ENCODE results near the gene ZBTB24.
"Not testable (repeated sequence)": the region's sequence is repeated elsewhere in the genome, so short reads cannot be mapped to it uniquely, and the experiment has no call there.

ZBTB24 gene

GRCh38 chr6:109467696-109468095, 15.3 kb downstream of the ZBTB24 start:
- ATAC-seq (ENCODE audit: low read depth): no peak

GRCh38 chr6:109466212-109466923, 16.7 kb downstream of the ZBTB24 start:
- no peak overlapping the region for H3K4me3 ChIP-seq (ENCODE audit: severe bottlenecking)
- no peaks in the 10 kb centered on the region for H3K9me3 ChIP-seq (ENCODE audit: severe bottlenecking)
- TF ChIP-seq, protein P1, sequence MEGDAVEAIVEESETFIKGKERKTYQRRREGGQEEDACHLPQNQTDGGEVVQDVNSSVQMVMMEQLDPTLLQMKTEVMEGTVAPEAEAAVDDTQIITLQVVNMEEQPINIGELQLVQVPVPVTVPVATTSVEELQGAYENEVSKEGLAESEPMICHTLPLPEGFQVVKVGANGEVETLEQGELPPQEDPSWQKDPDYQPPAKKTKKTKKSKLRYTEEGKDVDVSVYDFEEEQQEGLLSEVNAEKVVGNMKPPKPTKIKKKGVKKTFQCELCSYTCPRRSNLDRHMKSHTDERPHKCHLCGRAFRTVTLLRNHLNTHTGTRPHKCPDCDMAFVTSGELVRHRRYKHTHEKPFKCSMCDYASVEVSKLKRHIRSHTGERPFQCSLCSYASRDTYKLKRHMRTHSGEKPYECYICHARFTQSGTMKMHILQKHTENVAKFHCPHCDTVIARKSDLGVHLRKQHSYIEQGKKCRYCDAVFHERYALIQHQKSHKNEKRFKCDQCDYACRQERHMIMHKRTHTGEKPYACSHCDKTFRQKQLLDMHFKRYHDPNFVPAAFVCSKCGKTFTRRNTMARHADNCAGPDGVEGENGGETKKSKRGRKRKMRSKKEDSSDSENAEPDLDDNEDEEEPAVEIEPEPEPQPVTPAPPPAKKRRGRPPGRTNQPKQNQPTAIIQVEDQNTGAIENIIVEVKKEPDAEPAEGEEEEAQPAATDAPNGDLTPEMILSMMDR (IDR thresholded peaks at IDR 0.05; ENCODE audit: poor library complexity, severe bottlenecking): no peak
- no peak overlapping the region for H3K27ac ChIP-seq (ENCODE audit: poor library complexity, severe bottlenecking)
- no peak for ATAC-seq (ENCODE audit: low read depth)
- no peak for DNase-seq (ENCODE audit: low spot score)
- peaks cover 75% of the 10 kb centered on the region for H3K36me3 ChIP-seq (ENCODE audit: low read depth)
- H3K4me1 ChIP-seq (ENCODE audit: insufficient read depth, poor library complexity, severe bottlenecking): no peaks in the 10 kb centered on the region
- H3K27me3 ChIP-seq (ENCODE audit: insufficient read depth, poor library complexity, severe bottlenecking): no peaks in the 10 kb centered on the region

More at GRCh38 chr6:109467696-109468095, 15.3 kb downstream of the ZBTB24 start:
- H3K27ac ChIP-seq (ENCODE audit: poor library complexity, severe bottlenecking): no peak overlapping the region
- H3K9me3 ChIP-seq (ENCODE audit: severe bottlenecking): no peaks in the 10 kb centered on the region
- peaks cover 75% of the 10 kb centered on the region for H3K36me3 ChIP-seq (ENCODE audit: low read depth)
- no peaks in the 10 kb centered on the region for H3K27me3 ChIP-seq (ENCODE audit: insufficient read depth, poor library complexity, severe bottlenecking)
- no peaks in the 10 kb centered on the region for H3K4me1 ChIP-seq (ENCODE audit: insufficient read depth, poor library complexity, severe bottlenecking)
- TF ChIP-seq, protein P1 (IDR thresholded peaks at IDR 0.05; ENCODE audit: poor library complexity, severe bottlenecking): no peak
- DNase-seq (ENCODE audit: low spot score): no peak
- H3K4me3 ChIP-seq (ENCODE audit: severe bottlenecking): no peak overlapping the region

DNA sequence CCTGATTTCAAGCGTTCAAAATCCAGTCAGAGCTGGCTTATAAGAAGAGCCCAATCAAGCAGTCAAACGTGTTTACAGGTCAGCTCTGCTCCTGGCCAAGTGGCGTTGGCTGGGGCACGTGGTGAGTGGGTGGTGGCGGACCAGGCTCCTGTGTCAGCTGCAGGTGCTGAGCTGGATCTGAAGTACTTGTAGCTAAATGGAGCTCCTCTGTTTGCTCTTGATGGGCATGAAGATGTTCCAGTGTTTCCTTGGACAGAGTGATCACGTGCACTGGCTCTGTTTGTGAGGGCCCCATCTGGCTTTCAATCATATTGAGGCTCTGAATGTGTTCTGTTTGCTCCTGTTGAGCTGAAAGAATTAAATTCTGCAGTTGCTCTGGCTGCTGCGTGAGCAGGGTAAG, 17.2 kb downstream of the ZBTB24 start:
- peaks cover 75% of the 10 kb centered on the region for H3K36me3 ChIP-seq (ENCODE audit: low read depth)
- ATAC-seq (ENCODE audit: low read depth) (no peak), DNase-seq (ENCODE audit: low spot score) (no peak)
- H3K4me1 ChIP-seq (ENCODE audit: insufficient read depth, poor library complexity, severe bottlenecking): no peaks in the 10 kb centered on the region
- no peaks in the 10 kb centered on the region for H3K9me3 ChIP-seq (ENCODE audit: severe bottlenecking)
- no peak overlapping the region for H3K4me3 ChIP-seq (ENCODE audit: severe bottlenecking)
- TF ChIP-seq, protein P1 (IDR thresholded peaks at IDR 0.05; ENCODE audit: poor library complexity, severe bottlenecking): no peak
- H3K27me3 ChIP-seq (ENCODE audit: insufficient read depth, poor library complexity, severe bottlenecking): no peaks in the 10 kb centered on the region
- no peak overlapping the region for H3K27ac ChIP-seq (ENCODE audit: poor library complexity, severe bottlenecking)

DNA sequence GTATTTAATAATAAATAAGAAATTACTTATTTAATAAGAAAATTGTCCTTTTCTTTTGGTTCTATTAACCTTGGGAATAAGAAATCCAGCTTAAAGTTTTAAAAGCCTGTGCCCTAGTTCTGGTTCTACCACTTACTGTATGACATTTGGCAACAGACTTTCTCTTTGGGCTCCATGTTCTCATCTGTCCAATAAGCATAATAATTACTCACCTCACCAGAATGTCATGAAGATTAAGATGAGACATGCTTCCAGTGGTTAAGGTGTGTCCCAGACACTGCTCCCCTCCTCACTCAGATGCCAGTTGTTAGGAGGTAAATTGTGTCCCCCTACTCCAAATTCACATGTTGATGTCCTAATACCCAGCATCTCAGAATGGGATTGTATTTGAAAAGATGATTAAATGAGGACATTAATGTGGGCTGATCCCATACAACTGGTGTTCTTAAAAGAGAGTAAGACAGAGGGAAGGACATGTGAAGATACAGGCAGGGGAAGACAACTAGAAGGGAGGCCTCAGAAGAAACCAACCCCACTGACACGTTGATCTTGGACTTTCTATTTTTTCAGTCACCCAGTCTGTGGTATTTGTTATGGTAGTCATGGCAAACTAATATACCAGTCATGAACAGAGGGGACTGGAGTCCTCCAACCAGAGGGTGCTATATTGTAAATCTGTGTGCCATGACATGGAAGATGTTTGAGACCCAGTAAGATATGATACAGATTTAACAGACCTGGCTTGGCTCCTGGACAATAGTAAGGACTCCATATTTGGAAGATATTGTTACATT, 21.1 kb downstream of the ZBTB24 start:
- no peak overlapping the region for H3K4me3 ChIP-seq (ENCODE audit: severe bottlenecking)
- DNase-seq (ENCODE audit: low spot score) (no peak), ATAC-seq (ENCODE audit: low read depth) (peak; percentile 73)
- H3K9me3 ChIP-seq (ENCODE audit: severe bottlenecking): no peaks in the 10 kb centered on the region
- no peaks in the 10 kb centered on the region for H3K4me1 ChIP-seq (ENCODE audit: insufficient read depth, poor library complexity, severe bottlenecking)
- peaks cover 63% of the 10 kb centered on the region for H3K36me3 ChIP-seq (ENCODE audit: low read depth)
- TF ChIP-seq, protein P1 (IDR thresholded peaks at IDR 0.05; ENCODE audit: poor library complexity, severe bottlenecking): no peak
- no peak overlapping the region for H3K27ac ChIP-seq (ENCODE audit: poor library complexity, severe bottlenecking)
- H3K27me3 ChIP-seq (ENCODE audit: insufficient read depth, poor library complexity, severe bottlenecking): no peaks in the 10 kb centered on the region

- H3K27me3 ChIP-seq (ENCODE audit: insufficient read depth, poor library complexity, severe bottlenecking); H3K4me3 ChIP-seq (ENCODE audit: severe bottlenecking); H3K9me3 ChIP-seq (ENCODE audit: severe bottlenecking); H3K27ac ChIP-seq (ENCODE audit: poor library complexity, severe bottlenecking); DNase-seq (ENCODE audit: low spot score); H3K4me1 ChIP-seq (ENCODE audit: insufficient read depth, poor library complexity, severe bottlenecking); ATAC-seq (ENCODE audit: low read depth): not testable (repeated sequence)
- H3K36me3 ChIP-seq (ENCODE audit: low read depth): peaks cover 56% of the 10 kb centered on the region
Observed at GRCh38 chr6:109461205-109461604, 21.8 kb downstream of the ZBTB24 start.

Measured in RWPE2 (cell line).